DMS 273 (cell line): ENCODE measurements around the gene ZKSCAN1.
"Not testable (repeated sequence)": the region's sequence is repeated elsewhere in the genome, so short reads cannot be mapped to it uniquely, and the experiment has no call there.

Experiments used
- DNase-seq: peaks from one replicate; lab custom pipeline; 2025; ENCODE audit not compliant: unreplicated experiment; lab: John Stamatoyannopoulos, UW

ZKSCAN1 gene

GRCh38 chr7:100015232-100016214 is at the start of gene ZKSCAN1:
Gene ZKSCAN1, plus strand, starts transcription at chr7:100015596. Its CDS starts 7,911 bp downstream, at chr7:100023507.
- peak; percentile 99 for DNase-seq

- no peak for DNase-seq
Measured at GRCh38 chr7:99969298-99969697, 46.1 kb upstream of the ZKSCAN1 start.

- DNase-seq: not testable (repeated sequence)
Measured at GRCh38 chr7:99969813-99970212, 45.6 kb upstream of the ZKSCAN1 start.

GRCh38 chr7:99971242-99971641 is 44.2 kb upstream of the ZKSCAN1 start:
- no peak for DNase-seq

- not testable (repeated sequence) for DNase-seq
Measured at GRCh38 chr7:99973817-99974216, 41.6 kb upstream of the ZKSCAN1 start.

- no peak for DNase-seq
Measured at GRCh38 chr7:99974681-99975080, 40.7 kb upstream of the ZKSCAN1 start.

- DNase-seq: no peak
Measured at GRCh38 chr7:99975782-99976521, 39.4 kb upstream of the ZKSCAN1 start, which contains the start of gene AZGP1. Gene AZGP1, minus strand, starts transcription at chr7:99976031. Its CDS starts 11 bp downstream, at chr7:99976020.

GRCh38 chr7:99976626-99977025 is 38.8 kb upstream of the ZKSCAN1 start:
- DNase-seq: no peak

- peak; percentile 74 for DNase-seq
Measured at GRCh38 chr7:99979814-99980225, 35.6 kb upstream of the ZKSCAN1 start.

- DNase-seq: not testable (repeated sequence)
Measured at GRCh38 chr7:99980448-99980872, 34.9 kb upstream of the ZKSCAN1 start.

- DNase-seq: not testable (repeated sequence)
Measured at GRCh38 chr7:99981066-99981465, 34.3 kb upstream of the ZKSCAN1 start.

- DNase-seq: no peak
Measured at GRCh38 chr7:99984593-99984992, 30.8 kb upstream of the ZKSCAN1 start.

- DNase-seq: not testable (repeated sequence)
Measured at GRCh38 chr7:99987306-99987705, 28.1 kb upstream of the ZKSCAN1 start.

- no peak for DNase-seq
Measured at GRCh38 chr7:99987846-99988245, 27.6 kb upstream of the ZKSCAN1 start.

GRCh38 chr7:99990460-99990852 is 24.9 kb upstream of the ZKSCAN1 start:
- peak; percentile 46 for DNase-seq

GRCh38 chr7:99991543-99991942 is 23.9 kb upstream of the ZKSCAN1 start:
- not testable (repeated sequence) for DNase-seq

- DNase-seq: no peak
Measured at GRCh38 chr7:99992330-99993038, 22.9 kb upstream of the ZKSCAN1 start.

GRCh38 chr7:99994819-99995218 is 20.6 kb upstream of the ZKSCAN1 start:
- DNase-seq: no peak

GRCh38 chr7:99996755-99997544 is 18.4 kb upstream of the ZKSCAN1 start:
- no peak for DNase-seq

GRCh38 chr7:99997545-99998137 is 17.8 kb upstream of the ZKSCAN1 start:
- no peak for DNase-seq
